Measurements from ENCODE around the gene CARD9. TPM values are rescaled to one million over a fixed set of nuclear protein-coding genes. Genes with fewer than 3 reads are reported as not detected.
"Not testable (repeated sequence)": the region's sequence is repeated elsewhere in the genome, so short reads cannot be mapped to it uniquely, and the experiment has no call there.

Gene CARD9
- total RNA-seq, 4 donors from 2014 or later = 0.57 to 1.1 (median 1.0) TPM

GRCh38 chr9:136325358-136325757 lies 48.1 kb downstream of the CARD9 start:
- Histone ChIP-seq H3K27me3 (peaks cover 0 to 43% (median 0%) of the 10 kb centered on the region in 4 donors), H3K27ac (peak overlapping the region in 3 of 4 donors; percentile 56 to 87 (median 82)), H3K9me3 (no peaks in the 10 kb centered on the region), H3K4me3 (no peak overlapping the region), H3K36me3 (no peaks in the 10 kb centered on the region), H3K4me1 (peaks cover 17 to 58% (median 22%) of the 10 kb centered on the region in 3 donors)
- intact Hi-C loops (cut with DNase I) = no loop called here
- WGBS, 2 donors = 90 to 91% methylated on average over 2 to 5 of the region's 13 CpGs
- no peak for DNase-seq
- TF ChIP-seq CTCF (IDR thresholded peaks at IDR 0.05) (no peak), POLR2A (IDR thresholded peaks at IDR 0.05) (no peak)

- 60% methylated on average over 1 of the region's 24 CpGs; no CpG with 5 or more reads in 1 of the 2 donors for WGBS, 2 donors
- Histone ChIP-seq H3K27me3 (peaks cover 0 to 43% (median 0%) of the 10 kb centered on the region in 4 donors), H3K4me3 (no peak overlapping the region), H3K36me3 (no peaks in the 10 kb centered on the region), H3K4me1 (peaks cover 17 to 52% (median 22%) of the 10 kb centered on the region in 3 donors), H3K9me3 (no peaks in the 10 kb centered on the region), H3K27ac (no peak overlapping the region)
- TF ChIP-seq CTCF (IDR thresholded peaks at IDR 0.05) (no peak), POLR2A (IDR thresholded peaks at IDR 0.05) (no peak)
- intact Hi-C loops (cut with DNase I) = no loop called here
- no peak for DNase-seq
These were observed 48.8 kb downstream of the CARD9 start for GRCh38 chr9:136324501-136325300.

GRCh38 chr9:136323371-136323789 lies 50.1 kb downstream of the CARD9 start:
- WGBS, 2 donors = 40 to 56% methylated on average over 5 of the region's 17 CpGs
- DNase-seq = no peak
- Histone ChIP-seq H3K36me3 (no peaks in the 10 kb centered on the region), H3K9me3 (no peaks in the 10 kb centered on the region), H3K27ac (no peak overlapping the region), H3K4me1 (peaks cover 14 to 38% (median 15%) of the 10 kb centered on the region in 3 donors), H3K27me3 (peaks cover 0 to 40% (median 0%) of the 10 kb centered on the region in 4 donors), H3K4me3 (no peak overlapping the region)
- intact Hi-C loops (cut with DNase I) = no loop called here
- TF ChIP-seq POLR2A (IDR thresholded peaks at IDR 0.05) (no peak), CTCF (IDR thresholded peaks at IDR 0.05) (no peak)

GRCh38 chr9:136322756-136323330 lies 50.6 kb downstream of the CARD9 start:
- DNase-seq = no peak
- intact Hi-C loops (cut with DNase I) = no loop called here
- Histone ChIP-seq H3K27ac (no peak overlapping the region), H3K36me3 (no peaks in the 10 kb centered on the region), H3K4me3 (no peak overlapping the region), H3K9me3 (no peaks in the 10 kb centered on the region), H3K27me3 (peaks cover 0 to 36% (median 0%) of the 10 kb centered on the region in 4 donors), H3K4me1 (peaks cover 8 to 33% (median 10%) of the 10 kb centered on the region in 3 donors)
- no peak for TF ChIP-seq CTCF (IDR thresholded peaks at IDR 0.05)
- no peak for TF ChIP-seq POLR2A (IDR thresholded peaks at IDR 0.05)
- 51 to 68% methylated on average over 5 to 6 of the region's 23 CpGs for WGBS, 2 donors

- Histone ChIP-seq H3K36me3 (no peaks in the 10 kb centered on the region), H3K4me1 (peaks cover 2 to 21% (median 2%) of the 10 kb centered on the region in 3 donors), H3K27me3 (peaks cover 0 to 23% (median 0%) of the 10 kb centered on the region in 4 donors), H3K27ac (no peak overlapping the region), H3K9me3 (no peaks in the 10 kb centered on the region), H3K4me3 (no peak overlapping the region)
- 83 to 86% methylated on average over 4 to 7 of the region's 19 CpGs for WGBS, 2 donors
- TF ChIP-seq POLR2A (IDR thresholded peaks at IDR 0.05) (no peak), CTCF (IDR thresholded peaks at IDR 0.05) (no peak)
- intact Hi-C loops (cut with DNase I) = no loop called here
- no peak for DNase-seq
These were observed 51.9 kb downstream of the CARD9 start for GRCh38 chr9:136321561-136321960.

GRCh38 chr9:136320972-136321371 lies 52.5 kb downstream of the CARD9 start:
- H3K36me3 ChIP-seq; H3K9me3 ChIP-seq; H3K4me3 ChIP-seq; DNase-seq; intact Hi-C loops (cut with DNase I); H3K27ac ChIP-seq: not testable (repeated sequence)
- Histone ChIP-seq H3K27me3 (peaks cover 0 to 21% (median 0%) of the 10 kb centered on the region in 4 donors), H3K4me1 (peaks cover 0 to 16% (median 0%) of the 10 kb centered on the region in 3 donors)

GRCh38 chr9:136319955-136320354 lies 53.5 kb downstream of the CARD9 start:
- H3K9me3 ChIP-seq; H3K4me3 ChIP-seq; H3K36me3 ChIP-seq; intact Hi-C loops (cut with DNase I); DNase-seq; H3K27ac ChIP-seq: not testable (repeated sequence)
- peaks cover 0 to 12% (median 0%) of the 10 kb centered on the region in 3 donors for H3K4me1 ChIP-seq
- peaks cover 0 to 21% (median 0%) of the 10 kb centered on the region in 4 donors for H3K27me3 ChIP-seq
- WGBS, 2 donors = 88 to 90% methylated on average over 3 of the region's 3 CpGs

All from esophagus squamous epithelium (tissue), 5 donors.